GM12873 (cell line): ENCODE results near the gene CDKL4.

ENCODE experiments used
- CTCF ChIP-seq: IDR thresholded peaks from 2 replicates; pipeline ENCODE4 v1.5.1; 2012; ENCODE audit warnings: low read depth, mild to moderate bottlenecking, moderate library complexity, low read length, control low read depth; ENCODE audit not compliant: insufficient read depth; ENCODE audit errors: missing control alignments

Gene CDKL4

GRCh38 chr2:39216346-39217191 lies 27.2 kb downstream of the CDKL4 start:
- TF ChIP-seq CTCF = no peak

GRCh38 chr2:39215545-39215944 lies 28.2 kb downstream of the CDKL4 start:
- TF ChIP-seq CTCF = no peak

DNA sequence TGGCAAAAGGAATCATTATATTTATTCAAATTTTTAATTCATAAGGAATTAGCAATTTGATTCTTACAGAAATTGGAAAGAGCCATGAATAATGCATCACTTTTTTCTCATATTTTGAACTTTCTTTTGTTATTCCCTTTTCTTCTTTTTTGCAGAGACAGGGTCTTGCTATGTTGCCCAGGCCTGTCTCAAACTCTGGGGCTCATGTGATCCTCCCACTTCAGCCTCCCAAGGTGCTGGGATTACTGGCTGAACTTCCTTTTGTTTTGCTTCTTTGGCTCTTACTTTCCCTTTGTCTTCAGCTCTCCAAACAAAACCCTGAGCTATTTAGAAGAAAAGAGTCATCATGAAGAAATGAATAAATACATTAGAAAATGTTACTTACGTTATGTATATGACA lies 30.8 kb downstream of the CDKL4 start:
- TF ChIP-seq CTCF = no peak

DNA sequence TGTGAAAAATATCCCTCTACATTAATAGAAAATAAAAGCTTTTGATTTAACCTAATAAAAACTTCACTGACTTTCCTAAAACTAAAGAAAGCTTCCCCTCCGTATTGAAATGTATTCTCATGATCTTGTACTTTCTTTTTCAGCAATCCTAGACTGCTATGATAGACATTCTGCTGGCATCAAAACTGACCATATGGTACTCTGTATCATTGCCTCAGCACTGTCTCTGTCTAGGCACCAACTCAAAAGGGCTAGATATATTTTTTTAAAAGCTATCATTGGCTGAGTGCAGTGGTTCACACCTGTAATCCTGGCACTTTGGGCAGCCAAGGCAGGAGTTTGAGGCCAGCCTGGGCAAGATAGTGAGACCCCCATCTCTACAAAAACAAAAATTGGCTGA lies 32.9 kb downstream of the CDKL4 start:
- TF ChIP-seq CTCF = no peak

GRCh38 chr2:39203382-39203781 lies 40.4 kb downstream of the CDKL4 start:
- no peak for TF ChIP-seq CTCF

DNA sequence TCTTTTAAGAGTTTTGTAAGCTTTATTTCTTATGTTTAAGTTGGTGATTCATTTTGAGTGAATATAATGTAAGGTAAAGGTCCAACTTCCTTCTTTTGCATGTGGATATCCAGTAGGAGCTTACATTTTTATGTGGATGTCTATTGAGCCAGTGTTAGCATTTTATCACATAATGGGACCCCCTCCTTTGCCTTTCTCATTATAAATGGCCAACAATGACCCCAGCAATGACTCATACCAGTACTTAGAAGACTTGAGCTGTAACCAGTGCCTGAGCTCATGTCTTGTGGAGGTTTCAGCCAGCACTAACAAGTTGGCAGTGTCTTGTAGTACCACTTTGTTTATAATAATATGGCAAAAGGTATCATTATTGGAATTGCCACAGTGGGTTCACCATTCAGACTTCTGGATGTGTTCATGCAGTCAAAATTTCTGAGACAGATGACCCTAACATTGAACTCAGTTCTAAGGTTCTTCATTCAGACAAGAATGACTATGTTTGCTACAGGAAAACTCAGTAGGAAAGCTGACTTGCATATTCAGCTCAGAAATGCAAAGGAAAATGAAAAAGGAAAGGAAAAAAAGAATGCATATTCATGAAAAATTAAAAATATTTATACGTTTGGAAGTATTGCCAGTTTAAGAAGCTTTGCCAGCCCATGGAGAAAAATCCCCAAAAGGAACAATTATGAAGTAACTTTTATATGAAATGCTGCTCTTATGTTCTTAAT lies 41.0 kb downstream of the CDKL4 start:
- no peak for TF ChIP-seq CTCF

DNA sequence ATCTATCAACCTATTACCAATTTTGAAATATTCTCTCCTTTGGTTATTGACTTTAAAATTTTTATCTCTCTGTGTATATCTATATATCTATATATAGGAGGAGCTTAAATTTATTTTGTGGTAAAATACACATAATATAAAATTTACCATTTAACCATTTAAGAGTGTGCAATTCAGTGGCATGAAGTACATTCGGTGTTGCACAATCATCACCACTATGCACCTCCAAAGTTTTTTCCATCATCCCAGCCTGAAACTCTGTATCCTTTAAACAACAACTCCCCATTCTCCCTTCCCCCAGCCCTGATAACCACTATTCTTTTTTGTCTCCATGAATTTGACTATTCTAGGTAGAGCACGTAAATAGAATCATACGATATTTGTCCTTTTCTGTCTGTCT lies 49.1 kb downstream of the CDKL4 start:
- TF ChIP-seq CTCF = no peak
